Activated CD4-positive, alpha-beta T cell treated with anti-CD3 and anti-CD28 coated beads, Interleukin-2, Interleukin-4, amounts not matched to agents 100 ng/mL and 50 ng/mL, durations not matched to agents 16 hours and 8 hours (primary cell): ENCODE measurements around the gene UBE2D2.

Source experiments
- DNase-seq: peaks from one replicate; pipeline ENCODE4 v3.0.0-alpha.2; 2020; ENCODE audit warnings: low spot score

UBE2D2 gene

DNA sequence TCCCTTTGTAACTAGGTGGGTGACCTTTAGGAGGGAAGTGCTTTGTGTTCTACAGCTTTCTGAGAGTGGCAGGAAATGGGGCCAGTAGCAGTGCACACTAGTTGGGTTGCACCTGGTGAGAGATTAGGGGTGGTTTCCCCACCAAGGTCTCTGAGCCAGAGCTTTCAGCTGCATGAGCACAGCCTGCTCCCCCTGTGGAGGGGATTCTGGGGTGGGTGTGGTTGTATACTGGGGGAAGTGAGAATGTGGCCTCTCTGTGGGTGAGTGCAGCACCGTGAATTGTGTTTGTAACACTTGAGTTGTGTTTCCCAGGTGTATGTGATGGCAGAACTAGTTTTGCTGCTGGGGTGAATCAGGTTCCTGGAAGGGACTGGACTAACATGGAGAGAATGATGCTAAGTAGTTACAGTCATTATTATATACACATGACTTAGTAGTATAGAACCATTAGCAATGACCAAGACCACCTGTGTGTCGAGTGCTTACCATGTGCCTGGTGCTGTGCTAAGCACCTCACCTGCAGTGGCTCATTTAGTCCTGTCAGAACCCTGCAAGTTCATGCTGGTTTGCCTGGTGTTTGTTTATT, 75.2 kb downstream of the UBE2D2 start:
- DNase-seq = peak; percentile 42

DNA sequence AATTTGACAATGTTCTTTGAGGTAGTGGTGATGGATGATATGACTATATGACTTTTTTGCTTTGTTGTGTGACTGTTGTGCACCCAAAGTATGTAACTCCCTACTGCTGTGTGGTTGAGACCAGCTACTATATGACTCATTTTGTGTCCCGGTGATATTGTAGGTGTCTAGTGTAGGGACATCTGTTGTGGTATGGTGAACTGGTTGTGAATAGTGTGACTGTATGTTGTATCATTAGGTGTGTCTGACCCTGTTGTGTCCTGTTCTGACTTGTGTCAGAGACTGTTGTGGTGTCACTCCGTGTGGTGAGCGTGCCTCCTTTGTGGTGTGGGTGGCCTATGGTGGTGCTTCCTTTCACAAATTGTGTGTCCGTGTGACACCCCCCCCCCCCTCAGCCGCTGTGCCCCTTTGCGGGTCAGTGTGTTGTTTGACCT, 75.9 kb downstream of the UBE2D2 start:
- DNase-seq = peak; percentile 81

GRCh38 chr5:139637438-139638089, 76.4 kb downstream of the UBE2D2 start:
- DNase-seq = no peak

DNA sequence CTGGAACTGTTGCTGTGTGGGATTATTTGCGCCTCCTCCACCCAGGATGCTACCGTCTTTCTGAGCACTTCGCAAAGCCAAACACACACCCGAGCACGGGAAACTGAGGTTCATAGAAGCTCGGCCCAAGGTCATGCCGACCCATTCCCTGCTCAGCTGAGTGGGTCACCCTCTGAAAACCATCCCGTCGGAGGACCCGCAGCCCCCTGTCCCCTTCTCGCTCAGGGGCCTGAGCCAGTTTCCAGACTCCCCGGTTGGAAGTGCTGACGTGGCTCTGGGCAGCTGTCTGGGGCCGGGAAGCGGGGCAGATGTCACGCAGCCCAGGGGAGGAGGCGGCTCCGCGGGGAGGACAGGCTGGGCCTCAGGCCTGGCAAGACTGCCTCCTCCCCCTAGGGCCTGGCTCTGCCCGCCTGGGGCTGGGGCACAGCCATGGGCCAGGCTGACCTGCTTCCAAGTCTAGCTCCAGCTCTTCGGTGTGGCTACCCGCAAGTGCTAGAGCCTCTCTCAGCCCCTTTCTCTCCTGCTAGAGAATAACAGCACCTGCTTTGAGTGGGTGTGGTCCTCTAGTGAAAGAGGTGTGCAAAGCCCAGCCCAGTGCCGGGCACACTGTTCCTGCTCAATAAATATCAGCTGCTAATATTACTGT, 77.1 kb downstream of the UBE2D2 start:
- DNase-seq = no peak

- DNase-seq = no peak
These were observed 77.8 kb downstream of the UBE2D2 start for GRCh38 chr5:139638736-139639618.

- DNase-seq = no peak
These were observed 78.7 kb downstream of the UBE2D2 start for GRCh38 chr5:139639619-139640380.

- no peak for DNase-seq
These were observed 79.4 kb downstream of the UBE2D2 start for GRCh38 chr5:139640421-139641115.

GRCh38 chr5:139641116-139642080, 80.3 kb downstream of the UBE2D2 start:
- DNase-seq = no peak

DNA sequence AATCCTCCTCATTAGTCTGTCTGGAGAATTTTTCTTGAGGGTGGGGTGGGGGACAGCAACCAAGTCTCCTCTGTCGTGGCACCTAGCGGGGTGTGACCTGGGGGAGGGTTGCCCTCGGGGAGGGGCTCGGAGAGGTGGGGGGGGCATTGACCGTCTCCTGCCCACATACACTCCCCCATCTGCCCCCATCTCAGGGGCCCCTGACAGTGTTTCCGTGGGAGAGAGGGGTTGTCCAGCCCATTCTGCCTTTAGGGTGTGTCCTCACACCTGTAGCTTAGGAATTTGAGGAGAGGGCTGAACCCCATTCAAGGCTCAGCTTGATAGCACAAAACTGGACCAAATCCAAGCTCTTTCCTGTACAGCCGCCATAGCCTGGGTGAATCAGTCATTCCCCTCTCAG, 81.1 kb downstream of the UBE2D2 start:
- no peak for DNase-seq

DNA sequence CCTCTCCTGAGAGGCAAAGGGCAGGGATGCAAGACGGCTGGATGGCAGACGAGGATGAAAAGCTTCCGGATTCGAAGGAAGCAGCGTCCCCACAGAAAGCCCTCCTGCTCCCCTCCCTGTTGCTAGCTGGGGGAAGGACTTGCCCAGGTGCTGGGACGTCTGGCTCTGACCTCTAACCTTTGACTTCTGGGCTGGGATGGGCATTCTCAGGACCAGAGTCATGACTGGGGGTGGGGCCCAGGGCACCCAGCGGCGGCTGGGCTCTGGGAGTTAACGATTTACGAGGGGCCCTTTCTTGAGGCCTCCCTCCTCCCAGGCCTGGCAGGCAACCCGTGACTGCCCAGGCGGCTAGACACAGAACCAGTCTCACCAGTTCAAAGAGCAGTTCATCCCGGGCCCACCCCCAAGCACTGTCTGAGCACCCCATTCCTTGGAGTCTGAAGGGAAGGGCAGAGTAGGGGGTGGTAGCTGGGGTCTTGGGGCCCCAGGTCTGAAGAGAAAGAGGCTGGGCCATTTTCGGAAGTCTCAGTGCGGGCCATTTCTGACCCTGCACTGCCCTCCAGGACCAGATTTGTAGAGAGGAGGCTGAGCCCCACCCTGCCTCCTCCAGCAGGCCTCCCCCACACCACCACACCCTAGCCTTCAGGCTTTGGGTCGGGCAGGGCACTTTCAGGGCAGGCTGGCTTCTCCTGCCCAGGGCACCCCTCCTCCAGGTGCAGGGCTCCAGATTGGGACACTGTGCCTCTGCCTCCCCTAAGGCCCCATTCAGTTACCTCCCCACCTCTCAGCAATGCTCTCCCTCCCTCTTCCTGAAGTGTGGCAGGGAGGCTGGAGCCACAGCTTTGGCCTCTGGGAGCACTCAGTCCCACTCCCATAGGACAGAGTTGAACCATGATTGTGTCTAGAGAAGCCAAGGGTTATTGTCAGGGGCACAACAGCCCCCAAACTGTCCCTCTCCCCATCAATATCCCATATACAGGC, 82.0 kb downstream of the UBE2D2 start:
- no peak for DNase-seq

DNA sequence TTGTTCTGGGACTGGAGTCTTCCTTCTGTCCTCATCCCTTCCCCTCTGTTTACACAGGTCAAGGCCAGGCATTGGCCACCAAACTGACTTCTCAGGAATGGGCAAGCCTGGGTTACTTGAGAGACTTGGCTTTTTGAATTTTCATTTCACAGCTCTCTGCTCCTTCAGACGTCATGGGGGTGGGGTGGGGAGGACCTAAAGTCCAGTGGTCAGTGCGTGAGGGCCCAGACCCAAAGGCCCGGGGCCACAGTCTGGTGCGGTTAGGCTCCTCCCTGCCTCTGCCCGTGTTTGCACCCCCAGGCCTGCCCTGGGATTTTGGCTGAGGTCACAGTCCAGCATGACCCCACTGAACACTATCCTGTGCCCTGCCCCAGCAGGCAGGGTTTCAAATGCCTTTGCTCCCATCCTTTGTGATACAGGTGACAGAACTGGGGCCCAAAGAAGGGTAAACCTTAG, 82.9 kb downstream of the UBE2D2 start:
- no peak for DNase-seq

DNA sequence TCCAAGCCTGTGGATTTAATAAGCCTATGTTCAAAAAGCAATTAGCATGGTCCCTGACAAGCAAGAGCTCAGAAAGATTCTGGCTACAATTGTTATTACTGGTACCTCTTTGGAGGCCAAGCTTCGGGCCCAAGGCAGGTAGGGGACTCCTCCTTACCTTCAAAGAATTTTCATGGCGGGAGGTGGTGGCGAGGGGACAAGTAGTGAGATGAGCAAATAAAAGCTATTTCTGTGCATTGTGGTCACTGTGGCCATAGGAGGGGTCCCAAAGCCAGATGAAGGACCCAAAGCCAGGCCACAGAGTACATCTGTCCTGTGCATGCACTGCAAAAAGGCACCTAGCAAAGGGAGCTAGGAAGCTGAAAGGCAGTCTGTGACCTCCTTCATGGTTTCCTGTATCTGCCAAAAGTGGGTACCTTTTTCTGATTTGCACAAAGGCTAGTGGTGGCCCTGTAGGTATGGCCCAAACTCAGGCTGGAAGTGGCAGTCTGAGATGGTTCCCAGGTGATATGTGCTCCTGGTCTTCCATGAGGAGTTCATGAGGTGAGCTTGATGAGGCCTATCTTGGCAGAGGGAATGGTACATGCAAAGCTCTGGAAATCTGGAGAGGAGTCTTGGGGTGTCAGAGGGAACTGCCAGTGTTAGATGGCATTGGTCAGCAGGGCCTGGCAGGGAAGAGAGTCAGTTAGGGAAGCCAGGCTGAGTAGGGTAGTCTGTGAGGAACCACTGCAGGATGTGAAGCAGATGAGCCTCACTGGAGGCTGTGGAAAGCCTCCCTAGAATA, 83.7 kb downstream of the UBE2D2 start:
- no peak for DNase-seq

- DNase-seq = no peak
These were observed 84.3 kb downstream of the UBE2D2 start for GRCh38 chr5:139645430-139645871.

GRCh38 chr5:139646111-139646510, 85.0 kb downstream of the UBE2D2 start:
- DNase-seq = no peak

DNA sequence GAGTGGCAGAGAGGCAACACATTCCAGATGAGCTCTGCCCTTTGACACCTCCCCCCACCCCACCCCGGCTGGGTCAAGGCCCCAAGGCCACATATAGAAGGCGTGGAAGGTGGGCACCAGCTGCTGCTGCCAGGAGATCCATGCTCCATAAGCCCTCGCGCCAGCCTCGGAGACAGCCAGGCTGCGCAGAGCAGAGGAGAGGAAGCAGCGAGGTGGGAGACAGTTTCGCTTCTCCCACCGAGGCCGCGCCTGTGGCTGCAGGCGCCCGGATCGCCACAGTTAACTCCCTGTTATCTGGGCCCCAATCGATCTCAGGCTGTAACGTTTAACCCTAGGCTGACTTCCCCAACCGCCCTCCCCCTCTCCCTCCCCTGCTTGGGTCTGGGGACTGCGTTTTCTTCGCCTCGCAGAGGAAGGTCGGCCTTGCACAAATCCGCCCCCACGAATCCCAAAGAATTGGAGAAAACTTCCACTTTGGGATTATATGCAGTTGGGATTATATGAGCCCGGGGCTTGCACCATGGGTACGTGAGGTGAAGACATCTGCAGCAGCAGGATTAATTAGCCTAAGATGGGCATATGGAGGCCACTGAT, 85.9 kb downstream of the UBE2D2 start:
- DNase-seq = no peak

DNA sequence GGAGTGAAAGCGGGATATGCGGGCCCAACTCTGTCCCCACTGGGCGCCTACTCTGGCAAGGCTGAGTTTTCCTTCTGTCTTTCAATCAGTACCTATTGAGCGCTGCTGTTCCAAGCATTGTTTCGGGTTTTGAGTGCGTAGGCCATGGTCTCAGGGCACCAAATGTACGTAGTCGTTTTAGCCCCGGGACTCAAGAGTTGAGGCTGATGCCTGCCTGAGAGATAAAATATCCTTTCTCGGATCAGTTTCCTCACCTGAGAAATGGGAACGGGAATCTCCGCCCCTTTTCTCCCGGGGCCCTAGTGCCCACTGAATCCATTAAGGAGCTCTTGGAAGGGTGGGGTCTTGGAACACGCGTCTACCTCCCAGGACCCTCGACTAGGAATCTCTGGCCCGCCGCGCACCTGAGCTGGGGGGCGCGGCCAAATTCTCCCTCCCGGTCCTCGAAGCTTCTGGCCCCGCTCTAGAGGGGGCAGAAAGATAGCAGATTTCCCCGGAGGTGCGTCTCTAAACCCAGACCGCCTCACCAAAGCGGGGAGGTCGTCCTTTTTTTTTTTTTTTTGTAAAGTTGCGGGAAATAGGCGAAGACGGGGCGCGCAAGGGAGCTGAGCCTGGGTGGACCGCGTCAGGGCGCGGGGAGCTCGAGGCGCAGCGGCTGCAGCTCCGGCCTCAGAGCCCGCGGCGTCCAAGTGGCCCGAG, 86.5 kb downstream of the UBE2D2 start:
- no peak for DNase-seq
